Body of pancreas (tissue), 4 donors: ENCODE measurements around the gene CHCHD6.

Experiments
- CTCF ChIP-seq, 7 experiments: fragments of 450-650 bp in 4 of 7; fragments of 200-600 bp in 3 of 7; sonication (generic) in 3 of 7; IDR thresholded peaks; one replicate each; pipeline ENCODE4 v1.5.1; 2016 to 2019; ENCODE audit warnings: antibody characterized with exemption in 7 of 7
- POLR2A ChIP-seq, 3 donors: fragments of 450-650 bp; IDR thresholded peaks; one replicate each; pipeline ENCODE4 v1.6.1; 2016; ENCODE audit warnings: antibody characterized with exemption in 3 of 3, mild to moderate bottlenecking in 2 of 3

GRCh38 chr3:126720596-126720995, 16.6 kb downstream of the CHCHD6 start:
- TF ChIP-seq CTCF (IDR thresholded peaks at IDR 0.05) (no peak), POLR2A (IDR thresholded peaks at IDR 0.05) (no peak)
